ENCODE results near the gene SH3PXD2A. TPM values are rescaled to one million over a fixed set of nuclear protein-coding genes. Genes with fewer than 3 reads are reported as not detected.

The SH3PXD2A gene
- total RNA-seq, 1 donor from 2014 or later, result 17.3 TPM

DNA sequence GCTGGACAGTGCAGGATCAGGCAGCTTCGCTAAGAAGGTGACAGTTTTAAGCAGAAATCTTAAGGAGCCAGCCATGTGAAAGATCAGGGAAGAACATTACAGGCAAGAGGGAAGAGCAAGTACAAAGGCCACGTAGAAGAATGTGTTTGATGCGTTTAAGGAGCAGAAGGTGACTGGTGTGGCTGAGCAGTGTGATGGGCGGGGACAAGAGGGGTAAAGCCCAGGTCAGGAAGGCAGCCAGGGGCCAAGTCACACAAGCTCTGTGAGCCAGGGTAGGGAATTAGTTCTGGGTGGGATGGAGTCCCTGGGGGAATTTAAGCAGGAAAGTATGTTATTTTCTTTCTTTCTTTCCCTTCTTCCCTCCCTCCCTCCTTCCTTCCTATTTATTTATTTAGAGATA, 166.9 kb downstream of the SH3PXD2A start:
- peak overlapping the region; percentile 18 for H3K9ac ChIP-seq (ENCODE audit: low read length)
- H3K4me3 Mint-ChIP-seq (ENCODE audit: unreplicated experiment), result no peak overlapping the region
- DNase-seq (ENCODE audit: low read depth) (no peak), FAIRE-seq (no peak)
- H3K4me3 ChIP-seq (ENCODE audit: insufficient read depth, low read depth, low read length), result no peak overlapping the region
- H3K27ac Mint-ChIP-seq (ENCODE audit: unreplicated experiment), result no peak overlapping the region
- H3K36me3 ChIP-seq (ENCODE audit: insufficient read depth, low read length), result no peaks in the 10 kb centered on the region
- no peaks in the 10 kb centered on the region for H3K9me3 Mint-ChIP-seq (ENCODE audit: unreplicated experiment)
- no peak overlapping the region for H3K4me2 ChIP-seq (ENCODE audit: low read length)
- TF ChIP-seq, protein P1, sequence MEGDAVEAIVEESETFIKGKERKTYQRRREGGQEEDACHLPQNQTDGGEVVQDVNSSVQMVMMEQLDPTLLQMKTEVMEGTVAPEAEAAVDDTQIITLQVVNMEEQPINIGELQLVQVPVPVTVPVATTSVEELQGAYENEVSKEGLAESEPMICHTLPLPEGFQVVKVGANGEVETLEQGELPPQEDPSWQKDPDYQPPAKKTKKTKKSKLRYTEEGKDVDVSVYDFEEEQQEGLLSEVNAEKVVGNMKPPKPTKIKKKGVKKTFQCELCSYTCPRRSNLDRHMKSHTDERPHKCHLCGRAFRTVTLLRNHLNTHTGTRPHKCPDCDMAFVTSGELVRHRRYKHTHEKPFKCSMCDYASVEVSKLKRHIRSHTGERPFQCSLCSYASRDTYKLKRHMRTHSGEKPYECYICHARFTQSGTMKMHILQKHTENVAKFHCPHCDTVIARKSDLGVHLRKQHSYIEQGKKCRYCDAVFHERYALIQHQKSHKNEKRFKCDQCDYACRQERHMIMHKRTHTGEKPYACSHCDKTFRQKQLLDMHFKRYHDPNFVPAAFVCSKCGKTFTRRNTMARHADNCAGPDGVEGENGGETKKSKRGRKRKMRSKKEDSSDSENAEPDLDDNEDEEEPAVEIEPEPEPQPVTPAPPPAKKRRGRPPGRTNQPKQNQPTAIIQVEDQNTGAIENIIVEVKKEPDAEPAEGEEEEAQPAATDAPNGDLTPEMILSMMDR (IDR thresholded peaks at IDR 0.05; ENCODE audit: insufficient read depth, low read depth, low read length), result no peak
- TF ChIP-seq EZH2 (IDR thresholded peaks at IDR 0.05; ENCODE audit: insufficient read depth, low read length), result no peak
- no peaks in the 10 kb centered on the region for H3K9me3 ChIP-seq (ENCODE audit: insufficient read depth, low read depth, low read length)
- peaks cover 14% of the 10 kb centered on the region for H3K4me1 Mint-ChIP-seq (ENCODE audit: low read depth, unreplicated experiment)
- H3K27me3 Mint-ChIP-seq (ENCODE audit: low read depth, unreplicated experiment), result peaks cover 13% of the 10 kb centered on the region
- H4K20me1 ChIP-seq (ENCODE audit: insufficient read depth, low read length), result peaks cover 32% of the 10 kb centered on the region
- no peak overlapping the region for H3K27ac ChIP-seq (ENCODE audit: low read depth, low read length)
- H3K36me3 Mint-ChIP-seq (ENCODE audit: low read depth, unreplicated experiment), result peaks cover 4% of the 10 kb centered on the region
- no peak overlapping the region for H2AFZ ChIP-seq (ENCODE audit: low read depth, low read length)
- peaks cover 3% of the 10 kb centered on the region for H3K79me2 ChIP-seq (ENCODE audit: insufficient read depth, low read length)
- H3K27me3 ChIP-seq (ENCODE audit: insufficient read depth, low read length), result no peaks in the 10 kb centered on the region
- H3K4me1 ChIP-seq (ENCODE audit: insufficient read depth, low read length), result peaks cover 15% of the 10 kb centered on the region

DNA sequence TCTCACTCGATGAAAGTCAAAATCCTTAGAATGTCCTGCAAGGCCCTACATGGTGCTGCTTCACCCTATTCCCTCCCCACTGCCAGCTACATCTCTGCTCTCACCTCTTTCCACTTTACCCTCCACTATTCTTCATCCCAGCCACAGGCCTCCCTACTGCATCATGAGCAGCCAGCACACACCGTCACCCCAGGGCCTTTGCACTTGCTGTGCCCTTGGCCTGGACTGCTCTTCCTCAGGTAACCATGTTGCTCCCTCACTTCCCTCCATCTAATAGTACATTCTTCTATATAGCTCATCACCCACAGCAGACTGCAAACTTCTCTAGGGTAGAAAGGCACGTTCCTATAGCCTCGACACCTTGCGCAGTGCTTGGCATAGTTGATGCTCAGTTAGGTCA, 167.7 kb downstream of the SH3PXD2A start:
- peaks cover 11% of the 10 kb centered on the region for H3K27me3 Mint-ChIP-seq (ENCODE audit: low read depth, unreplicated experiment)
- FAIRE-seq, result no peak

DNA sequence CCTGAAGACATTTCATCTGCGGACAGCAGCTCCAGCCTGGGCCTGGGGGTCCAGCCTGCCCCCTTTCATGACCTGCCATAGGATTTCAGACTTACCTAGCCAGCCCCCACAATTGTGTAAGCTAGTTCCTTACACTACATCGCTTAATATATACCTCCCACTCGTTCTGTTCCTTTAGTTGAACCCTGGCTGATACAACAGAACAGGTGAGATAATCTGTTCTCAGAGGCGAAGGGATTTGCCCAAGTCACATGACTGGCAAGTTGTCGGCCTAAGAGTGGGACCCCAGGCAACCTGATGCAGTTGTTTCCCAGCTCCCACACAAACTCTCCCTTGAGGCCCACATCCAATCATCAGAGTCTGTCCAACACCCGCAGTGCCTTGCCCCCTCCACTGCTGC, 168.2 kb downstream of the SH3PXD2A start:
- H4K20me1 ChIP-seq (ENCODE audit: insufficient read depth, low read length), result peaks cover 32% of the 10 kb centered on the region
- H3K4me3 ChIP-seq (ENCODE audit: insufficient read depth, low read depth, low read length), result no peak overlapping the region
- H3K4me1 Mint-ChIP-seq (ENCODE audit: low read depth, unreplicated experiment), result peaks cover 14% of the 10 kb centered on the region
- H3K27ac Mint-ChIP-seq (ENCODE audit: unreplicated experiment), result no peak overlapping the region
- TF ChIP-seq, protein P1 (IDR thresholded peaks at IDR 0.05; ENCODE audit: insufficient read depth, low read depth, low read length), result no peak
- TF ChIP-seq EZH2 (IDR thresholded peaks at IDR 0.05; ENCODE audit: insufficient read depth, low read length), result no peak
- H3K9me3 ChIP-seq (ENCODE audit: insufficient read depth, low read depth, low read length), result no peaks in the 10 kb centered on the region
- no peak overlapping the region for H3K9ac ChIP-seq (ENCODE audit: low read length)
- H3K79me2 ChIP-seq (ENCODE audit: insufficient read depth, low read length), result peaks cover 3% of the 10 kb centered on the region
- no peak for DNase-seq (ENCODE audit: low read depth)
- H3K4me3 Mint-ChIP-seq (ENCODE audit: unreplicated experiment), result no peak overlapping the region
- H3K36me3 Mint-ChIP-seq (ENCODE audit: low read depth, unreplicated experiment), result peaks cover 4% of the 10 kb centered on the region
- H3K27me3 Mint-ChIP-seq (ENCODE audit: low read depth, unreplicated experiment), result peaks cover 11% of the 10 kb centered on the region
- H3K36me3 ChIP-seq (ENCODE audit: insufficient read depth, low read length), result no peaks in the 10 kb centered on the region
- no peaks in the 10 kb centered on the region for H3K9me3 Mint-ChIP-seq (ENCODE audit: unreplicated experiment)
- peaks cover 12% of the 10 kb centered on the region for H3K4me1 ChIP-seq (ENCODE audit: insufficient read depth, low read length)
- no peak overlapping the region for H2AFZ ChIP-seq (ENCODE audit: low read depth, low read length)
- H3K4me2 ChIP-seq (ENCODE audit: low read length), result no peak overlapping the region
- no peaks in the 10 kb centered on the region for H3K27me3 ChIP-seq (ENCODE audit: insufficient read depth, low read length)
- H3K27ac ChIP-seq (ENCODE audit: low read depth, low read length), result no peak overlapping the region
- FAIRE-seq, result no peak

More for the DNA sequence above, 167.7 kb downstream of the SH3PXD2A start:
- Histone ChIP-seq H3K27me3 (ENCODE audit: insufficient read depth, low read length) (no peaks in the 10 kb centered on the region), H3K9ac (ENCODE audit: low read length) (no peak overlapping the region), H3K79me2 (ENCODE audit: insufficient read depth, low read length) (peaks cover 3% of the 10 kb centered on the region), H3K4me1 (ENCODE audit: insufficient read depth, low read length) (peaks cover 12% of the 10 kb centered on the region), H3K9me3 (ENCODE audit: insufficient read depth, low read depth, low read length) (no peaks in the 10 kb centered on the region), H3K4me2 (ENCODE audit: low read length) (no peak overlapping the region), H3K36me3 (ENCODE audit: insufficient read depth, low read length) (no peaks in the 10 kb centered on the region), H2AFZ (ENCODE audit: low read depth, low read length) (no peak overlapping the region), H3K4me3 (ENCODE audit: insufficient read depth, low read depth, low read length) (no peak overlapping the region), H4K20me1 (ENCODE audit: insufficient read depth, low read length) (peaks cover 32% of the 10 kb centered on the region), H3K27ac (ENCODE audit: low read depth, low read length) (no peak overlapping the region)
- Mint-ChIP-seq H3K9me3 (ENCODE audit: unreplicated experiment) (no peaks in the 10 kb centered on the region), H3K36me3 (ENCODE audit: low read depth, unreplicated experiment) (peaks cover 4% of the 10 kb centered on the region), H3K4me1 (ENCODE audit: low read depth, unreplicated experiment) (peaks cover 14% of the 10 kb centered on the region), H3K4me3 (ENCODE audit: unreplicated experiment) (no peak overlapping the region), H3K27ac (ENCODE audit: unreplicated experiment) (no peak overlapping the region)
- DNase-seq (ENCODE audit: low read depth), result no peak
- TF ChIP-seq EZH2 (IDR thresholded peaks at IDR 0.05; ENCODE audit: insufficient read depth, low read length), result no peak
- TF ChIP-seq, protein P1 (IDR thresholded peaks at IDR 0.05; ENCODE audit: insufficient read depth, low read depth, low read length), result no peak
